Esophagus squamous epithelium (tissue), 5 donors: ENCODE results near the gene STARD9. TPM values are rescaled to one million over a fixed set of nuclear protein-coding genes. Genes with fewer than 3 reads are reported as not detected.

Experiments
- DNase-seq: peaks from one replicate; lab custom pipeline; 2025; lab: John Stamatoyannopoulos, UW
- H3K27ac ChIP-seq, 4 donors: fragments of 200-600 bp; sonication (generic); one replicate each; pipeline ENCODE4 v1.5.1; 2016 to 2019; ENCODE audit warnings: mild to moderate bottlenecking in 1 of 4
- H3K27me3 ChIP-seq, 4 donors: fragments of 200-600 bp; sonication (generic); 1 replicate in 3 of 4; 2 replicates in 1 of 4; pipeline versions ENCODE4 v1.5.1 to v1.6.0; 2017 to 2021; ENCODE audit warnings: antibody characterized with exemption in 1 of 4
- H3K36me3 ChIP-seq, 3 donors: fragments of 200-600 bp; sonication (generic); one replicate each; pipeline ENCODE4 v1.5.1; 2016 to 2019
- H3K4me1 ChIP-seq, 3 donors: fragments of 200-600 bp; sonication (generic); one replicate each; pipeline ENCODE4 v1.5.1; 2017 to 2019
- H3K4me3 ChIP-seq, 4 donors: fragments of 200-600 bp; sonication (generic); 1 replicate in 3 of 4; 2 replicates in 1 of 4; pipeline ENCODE4 v1.5.1; 2016 to 2019; ENCODE audit warnings: mild to moderate bottlenecking in 2 of 4, moderate library complexity in 1 of 4
- H3K9me3 ChIP-seq, 3 donors: fragments of 200-600 bp; sonication (generic); one replicate each; pipeline ENCODE4 v1.5.1; 2016 to 2019
- POLR2A ChIP-seq, 4 donors: fragments of 450-650 bp; IDR thresholded peaks; one replicate each; pipeline ENCODE4 v1.6.1; 2017; ENCODE audit warnings: antibody characterized with exemption in 4 of 4, mild to moderate bottlenecking in 4 of 4, moderate library complexity in 3 of 4
- WGBS, 2 donors: methylation state at CpG; one replicate each; pipeline ENCODE4 v1.1.5; 2018; 5-methylcytosine and 5-hydroxymethylcytosine counted together
- intact Hi-C: fragments of 100-400 bp; cut with DNase I; formaldehyde crosslinking; loops from one replicate; pipeline ENCODE4 v1.15.0; 2022
- total RNA-seq, 4 donors: library from RNA; depleted of rRNA; stranded (reverse); fragments of >200 nt; gene quantifications; one replicate each; pipeline ENCODE4 v1.1.0, GENCODE V29; 2016
- TF ChIP-seq, protein P1 (sequence below), 6 experiments: fragments of 450-650 bp in 4 of 6; fragments of 200-600 bp in 2 of 6; sonication (generic) in 2 of 6; IDR thresholded peaks; one replicate each; pipeline ENCODE4 v1.5.1; 2016 to 2019; ENCODE audit warnings: antibody characterized with exemption in 6 of 6, mild to moderate bottlenecking in 4 of 6, moderate library complexity in 4 of 6
- donor health status: DM: yes; HTN: yes; CAD: no.

The STARD9 gene
- total RNA-seq, 4 donors from 2014 or later, result 1.4 to 14.5 (median 2.3) TPM

DNA sequence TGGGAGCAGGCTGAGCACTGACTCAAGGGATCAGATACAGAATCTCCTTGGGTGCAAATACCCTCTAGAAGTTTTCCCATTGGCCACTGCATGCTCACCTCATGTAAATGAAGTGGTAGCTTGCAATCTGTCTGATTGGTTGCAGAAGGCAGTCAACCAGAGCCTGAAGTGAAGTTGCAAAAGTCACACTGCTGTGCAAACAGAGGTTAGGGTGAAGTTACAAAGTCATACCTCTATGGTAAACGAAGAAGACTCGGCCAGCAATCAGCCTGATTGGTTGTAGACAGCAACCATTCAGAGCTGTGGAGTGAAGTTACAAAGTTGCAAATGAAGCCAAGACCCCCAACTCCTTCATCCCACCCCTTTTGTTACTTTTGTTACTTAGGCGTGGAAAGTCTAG is 27.1 kb downstream of the STARD9 start:
- no peaks in the 10 kb centered on the region for H3K9me3 ChIP-seq
- intact Hi-C loops, result no loop called here
- TF ChIP-seq, protein P1, sequence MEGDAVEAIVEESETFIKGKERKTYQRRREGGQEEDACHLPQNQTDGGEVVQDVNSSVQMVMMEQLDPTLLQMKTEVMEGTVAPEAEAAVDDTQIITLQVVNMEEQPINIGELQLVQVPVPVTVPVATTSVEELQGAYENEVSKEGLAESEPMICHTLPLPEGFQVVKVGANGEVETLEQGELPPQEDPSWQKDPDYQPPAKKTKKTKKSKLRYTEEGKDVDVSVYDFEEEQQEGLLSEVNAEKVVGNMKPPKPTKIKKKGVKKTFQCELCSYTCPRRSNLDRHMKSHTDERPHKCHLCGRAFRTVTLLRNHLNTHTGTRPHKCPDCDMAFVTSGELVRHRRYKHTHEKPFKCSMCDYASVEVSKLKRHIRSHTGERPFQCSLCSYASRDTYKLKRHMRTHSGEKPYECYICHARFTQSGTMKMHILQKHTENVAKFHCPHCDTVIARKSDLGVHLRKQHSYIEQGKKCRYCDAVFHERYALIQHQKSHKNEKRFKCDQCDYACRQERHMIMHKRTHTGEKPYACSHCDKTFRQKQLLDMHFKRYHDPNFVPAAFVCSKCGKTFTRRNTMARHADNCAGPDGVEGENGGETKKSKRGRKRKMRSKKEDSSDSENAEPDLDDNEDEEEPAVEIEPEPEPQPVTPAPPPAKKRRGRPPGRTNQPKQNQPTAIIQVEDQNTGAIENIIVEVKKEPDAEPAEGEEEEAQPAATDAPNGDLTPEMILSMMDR (IDR thresholded peaks at IDR 0.05), result no peak
- TF ChIP-seq POLR2A (IDR thresholded peaks at IDR 0.05), result no peak
- H3K4me3 ChIP-seq, result no peak overlapping the region
- no peaks in the 10 kb centered on the region for H3K36me3 ChIP-seq
- H3K4me1 ChIP-seq, result peaks cover 0 to 28% (median 15%) of the 10 kb centered on the region in 3 donors
- no peaks in the 10 kb centered on the region for H3K27me3 ChIP-seq
- WGBS, 2 donors, result 86 to 92% methylated on average over 3 of the region's 3 CpGs
- no peak for DNase-seq
- no peak overlapping the region for H3K27ac ChIP-seq

DNA sequence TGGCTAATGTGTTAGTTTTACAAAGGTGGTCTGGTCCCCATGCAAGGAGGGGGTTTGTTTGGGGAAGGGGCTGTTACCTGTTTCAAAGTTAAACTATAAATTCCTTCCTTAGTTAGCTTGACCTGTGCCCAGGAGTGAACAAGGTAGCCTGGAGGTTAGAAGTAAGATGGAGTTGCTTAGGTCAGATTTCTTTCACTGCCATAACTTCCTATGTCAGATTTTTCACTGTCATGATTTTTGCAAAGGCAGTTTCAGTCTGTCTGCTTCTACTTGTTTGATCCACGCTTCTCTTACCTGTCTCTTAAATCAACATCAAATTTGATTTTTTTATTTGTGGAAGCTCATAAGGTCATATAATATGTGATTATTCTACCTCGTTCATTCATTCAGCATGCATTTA is 28.6 kb downstream of the STARD9 start:
- Histone ChIP-seq H3K36me3 (no peaks in the 10 kb centered on the region), H3K27me3 (no peaks in the 10 kb centered on the region), H3K4me1 (peaks cover 0 to 43% (median 23%) of the 10 kb centered on the region in 3 donors), H3K4me3 (no peak overlapping the region), H3K9me3 (no peaks in the 10 kb centered on the region), H3K27ac (no peak overlapping the region)
- intact Hi-C loops, result no loop called here
- TF ChIP-seq POLR2A (IDR thresholded peaks at IDR 0.05), result no peak
- TF ChIP-seq, protein P1 (IDR thresholded peaks at IDR 0.05), result no peak
- DNase-seq, result no peak
- WGBS, 2 donors, result 80 to 90% methylated on average over 2 of the region's 2 CpGs

DNA sequence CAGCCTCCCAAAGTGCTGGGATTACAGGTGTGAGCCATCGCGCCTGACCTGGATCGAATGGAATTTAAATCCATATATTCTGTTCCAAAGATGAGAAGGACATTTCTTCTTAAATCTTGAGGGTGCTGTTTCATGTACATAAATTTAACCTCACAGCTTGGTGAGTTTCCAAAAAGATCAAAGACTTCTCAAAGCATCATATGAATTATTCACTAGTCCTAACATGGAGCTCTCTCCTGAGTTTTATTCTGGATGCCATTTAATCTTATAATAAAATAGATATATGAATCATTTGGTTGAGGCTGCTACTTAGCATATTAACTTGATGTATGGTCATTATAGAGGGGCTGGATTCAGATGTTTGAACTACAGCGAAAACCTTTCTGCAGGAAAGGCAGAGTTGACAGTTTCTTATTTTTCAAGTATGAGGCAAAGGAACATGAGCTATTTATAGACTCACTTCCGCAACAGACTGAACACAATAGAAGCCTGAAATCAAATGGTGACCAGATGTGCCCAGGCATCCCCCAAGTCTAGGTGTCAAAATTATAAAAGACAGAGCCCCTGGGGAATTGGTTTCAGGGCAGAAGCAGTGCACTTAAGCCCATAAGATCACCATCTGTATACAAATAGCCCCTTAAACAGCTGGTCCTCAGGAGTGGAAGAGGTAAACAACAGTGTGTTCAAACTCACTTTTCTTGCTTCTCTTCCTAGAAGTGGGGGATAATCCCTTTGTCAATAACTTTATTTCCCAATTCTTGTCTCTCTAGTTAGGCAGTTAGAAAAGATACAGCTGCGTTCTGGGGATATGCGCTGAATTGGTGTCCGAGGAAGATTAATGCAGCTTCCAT is 29.7 kb downstream of the STARD9 start:
- H3K36me3 ChIP-seq, result no peaks in the 10 kb centered on the region
- no peaks in the 10 kb centered on the region for H3K9me3 ChIP-seq
- peak overlapping the region in 3 of 4 donors; percentile 48 to 73 (median 63) for H3K27ac ChIP-seq
- TF ChIP-seq, protein P1 (IDR thresholded peaks at IDR 0.05), result no peak
- TF ChIP-seq POLR2A (IDR thresholded peaks at IDR 0.05), result no peak
- intact Hi-C loops, result no loop called here
- no peak for DNase-seq
- H3K4me1 ChIP-seq, result peaks cover 0 to 50% (median 26%) of the 10 kb centered on the region in 3 donors
- 52 to 59% methylated on average over 8 of the region's 8 CpGs for WGBS, 2 donors
- H3K27me3 ChIP-seq, result no peaks in the 10 kb centered on the region
- H3K4me3 ChIP-seq, result no peak overlapping the region

DNA sequence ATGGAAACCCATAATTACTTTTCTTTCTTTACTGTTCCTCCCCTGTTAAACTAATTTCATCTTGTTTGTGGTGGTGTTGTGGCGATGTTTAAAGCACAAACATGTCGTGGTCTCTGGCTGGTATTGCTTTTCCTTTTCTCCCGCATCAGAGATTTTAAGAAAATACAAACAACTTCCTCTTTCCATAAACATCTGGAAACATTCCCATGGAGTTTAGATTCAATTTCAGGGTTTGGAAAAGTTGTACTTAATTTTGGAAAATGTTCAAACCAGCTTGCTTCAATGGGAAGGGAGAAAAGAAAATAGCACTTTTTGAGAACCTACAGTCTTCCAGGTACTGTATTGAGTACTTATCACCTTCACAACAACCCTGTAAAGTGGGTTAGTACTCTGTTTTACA is 30.4 kb downstream of the STARD9 start:
- no peak for DNase-seq
- no peaks in the 10 kb centered on the region for H3K36me3 ChIP-seq
- peak overlapping the region in 3 of 4 donors; percentile 48 to 73 (median 63) for H3K27ac ChIP-seq
- no peaks in the 10 kb centered on the region for H3K9me3 ChIP-seq
- no peaks in the 10 kb centered on the region for H3K27me3 ChIP-seq
- intact Hi-C loops, result no loop called here
- H3K4me1 ChIP-seq, result peaks cover 0 to 50% (median 26%) of the 10 kb centered on the region in 3 donors
- H3K4me3 ChIP-seq, result no peak overlapping the region
- TF ChIP-seq, protein P1 (IDR thresholded peaks at IDR 0.05), result no peak
- TF ChIP-seq POLR2A (IDR thresholded peaks at IDR 0.05), result no peak
- WGBS, 2 donors, result 62 to 70% methylated on average over 3 of the region's 3 CpGs

DNA sequence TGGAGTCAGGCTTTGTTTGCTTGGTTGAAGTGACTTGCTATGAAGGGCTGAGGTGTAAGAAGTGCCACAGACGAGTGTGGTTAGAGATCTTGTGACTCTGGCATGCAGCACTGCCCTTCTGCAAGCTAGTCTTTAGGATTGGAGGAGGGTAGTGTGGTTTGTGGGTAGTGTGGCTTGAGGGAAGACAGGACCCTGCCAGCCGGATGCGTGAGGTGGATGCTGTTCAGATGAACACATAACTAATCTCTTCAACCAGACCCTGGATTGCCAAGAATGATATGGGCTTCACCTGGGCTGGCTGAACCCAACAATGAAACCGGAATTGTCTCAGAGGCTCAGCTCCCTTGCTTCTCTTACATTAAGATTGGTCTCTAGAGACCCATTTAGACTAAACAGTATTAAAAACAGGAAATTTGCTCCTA is 32.7 kb downstream of the STARD9 start:
- Histone ChIP-seq H3K4me1 (peaks cover 0 to 50% (median 26%) of the 10 kb centered on the region in 3 donors), H3K36me3 (no peaks in the 10 kb centered on the region), H3K27ac (peak overlapping the region in 2 of 4 donors; percentile 42 to 52), H3K27me3 (no peaks in the 10 kb centered on the region), H3K9me3 (no peaks in the 10 kb centered on the region), H3K4me3 (no peak overlapping the region)
- intact Hi-C loops, result no loop called here
- WGBS, 2 donors, result 48 to 72% methylated on average over 4 of the region's 4 CpGs
- DNase-seq, result no peak
- TF ChIP-seq, protein P1 (IDR thresholded peaks at IDR 0.05), result no peak
- TF ChIP-seq POLR2A (IDR thresholded peaks at IDR 0.05), result no peak
